CD8-positive, alpha-beta memory T cell (primary cell): ENCODE results near the gene RNF135. TPM values are rescaled to one million over a fixed set of nuclear protein-coding genes. Genes with fewer than 3 reads are reported as not detected.
"Not testable (repeated sequence)": the region's sequence is repeated elsewhere in the genome, so short reads cannot be mapped to it uniquely, and the experiment has no call there.

ENCODE experiments used
- CTCF ChIA-PET: fragments of 350-600 bp; sonication (Branson Sonifier 250); formaldehyde crosslinking; loops from one replicate; lab custom pipeline; 2021; ENCODE audit warnings: antibody characterized with exemption; lab: Charles Lee
- POLR2A ChIA-PET: fragments of 350-600 bp; sonication (Branson Sonifier 250); formaldehyde crosslinking; loops from one replicate; lab custom pipeline; 2021; ENCODE audit warnings: antibody characterized with exemption; lab: Charles Lee
- DNase-seq, 5 donors: peaks; one replicate each; pipeline versions ENCODE4 v3.0.0 to v3.0.0-alpha.2; 2020 to 2022; ENCODE audit warnings: mixed read lengths in 1 of 5
- H3K27ac ChIP-seq: one replicate; pipeline ENCODE4 v1.7.0; 2013; ENCODE audit warnings: low read depth, mild to moderate bottlenecking, low read length, moderate library complexity
- H3K27me3 ChIP-seq: 2 replicates; pipeline ENCODE4 v1.7.0; 2013; ENCODE audit warnings: low read length, mild to moderate bottlenecking; ENCODE audit not compliant: insufficient read depth, poor library complexity, severe bottlenecking
- H3K36me3 ChIP-seq: 2 replicates; pipeline ENCODE4 v1.7.0; 2013; ENCODE audit warnings: mild to moderate bottlenecking, low read length, moderate library complexity; ENCODE audit not compliant: insufficient read depth
- H3K4me1 ChIP-seq: 2 replicates; pipeline ENCODE4 v1.7.0; 2013; ENCODE audit warnings: mild to moderate bottlenecking, low read length, moderate library complexity; ENCODE audit not compliant: insufficient read depth
- H3K4me3 ChIP-seq: 2 replicates; pipeline ENCODE4 v1.7.0; 2013; ENCODE audit warnings: mild to moderate bottlenecking, low read length
- H3K9me3 ChIP-seq: 2 replicates; pipeline ENCODE4 v1.7.0; 2013; ENCODE audit warnings: mild to moderate bottlenecking, low read length
- H3K27ac Mint-ChIP-seq, 8 donors: one replicate each; pipeline ENCODE4 v1.8.0; 2020 to 2021; ENCODE audit warnings: mixed read lengths in 8 of 8, mild to moderate bottlenecking in 6 of 8, inconsistent platforms in 3 of 8, moderate library complexity in 3 of 8
- H3K27me3 Mint-ChIP-seq, 2 donors: one replicate each; pipeline ENCODE4 v1.8.0; 2020 to 2021; ENCODE audit warnings: mixed read lengths in 2 of 2, mild to moderate bottlenecking in 1 of 2, moderate library complexity in 1 of 2
- H3K36me3 Mint-ChIP-seq, 3 donors: one replicate each; pipeline ENCODE4 v1.8.0; 2020 to 2021; ENCODE audit warnings: mixed read lengths in 3 of 3, inconsistent platforms in 1 of 3, mild to moderate bottlenecking in 1 of 3
- H3K4me1 Mint-ChIP-seq, 3 donors: one replicate each; pipeline ENCODE4 v1.8.0; 2020 to 2021; ENCODE audit warnings: mixed read lengths in 3 of 3, inconsistent platforms in 1 of 3, mild to moderate bottlenecking in 1 of 3
- H3K4me3 Mint-ChIP-seq, 7 donors: one replicate each; pipeline ENCODE4 v1.8.0; 2020 to 2021; ENCODE audit warnings: mixed read lengths in 7 of 7, mild to moderate bottlenecking in 6 of 7, moderate library complexity in 4 of 7, inconsistent platforms in 2 of 7
- H3K9me3 Mint-ChIP-seq, 5 donors: one replicate each; pipeline ENCODE4 v1.8.0; 2020 to 2022; ENCODE audit warnings: mixed read lengths in 5 of 5, mild to moderate bottlenecking in 3 of 5, moderate library complexity in 2 of 5, inconsistent platforms in 1 of 5
- polyA plus RNA-seq: library from polyadenylated mRNA; unstranded; fragments of 300-500 nt; fragmentation: Illumina TruSeq; gene quantifications from one replicate; pipeline ENCODE4 v1.2.3, GENCODE V29; 2021
- total RNA-seq, 2 experiments: library from RNA; stranded (reverse); gene quantifications; one replicate each; pipeline ENCODE4 v1.2.3, GENCODE V29; 2021

Gene RNF135
- total and polyA plus RNA-seq, 3 experiments from 2014 or later: 7.5 to 9.2 (median 7.9) TPM

- H3K27me3 ChIP-seq: no peaks in the 10 kb centered on the region
- Mint-ChIP-seq H3K27me3 (peaks cover 2 to 8% of the 10 kb centered on the region in 2 donors), H3K4me1 (peaks cover 0 to 7% (median 0%) of the 10 kb centered on the region in 3 donors), H3K36me3 (no peaks in the 10 kb centered on the region), H3K9me3 (no peaks in the 10 kb centered on the region), H3K27ac (peak overlapping the region in 1 of 8 donors; percentile 34), H3K4me3 (no peak overlapping the region)
- no peak overlapping the region for H3K4me3 ChIP-seq
- H3K9me3 ChIP-seq: no peaks in the 10 kb centered on the region
- POLR2A ChIA-PET: no interaction called here
- H3K36me3 ChIP-seq: no peaks in the 10 kb centered on the region
- peak in 1 of 5 donors; percentile 26 for DNase-seq
- H3K27ac ChIP-seq: no peak overlapping the region
- CTCF ChIA-PET: no interaction called here
- no peaks in the 10 kb centered on the region for H3K4me1 ChIP-seq
Observed at GRCh38 chr17:30961209-30962188, 9.3 kb upstream of the RNF135 start.

GRCh38 chr17:30964312-30964711 is 6.5 kb upstream of the RNF135 start:
- H3K27ac Mint-ChIP-seq, H3K9me3 ChIP-seq, H3K27me3 ChIP-seq, H3K36me3 Mint-ChIP-seq, H3K4me1 ChIP-seq, H3K36me3 ChIP-seq, H3K27me3 Mint-ChIP-seq, CTCF ChIA-PET, H3K9me3 Mint-ChIP-seq, H3K27ac ChIP-seq, H3K4me3 ChIP-seq, H3K4me3 Mint-ChIP-seq, POLR2A ChIA-PET: not testable (repeated sequence)
- peak in 1 of 5 donors; percentile 15 for DNase-seq
- peaks cover 0 to 15% (median 0%) of the 10 kb centered on the region in 3 donors for H3K4me1 Mint-ChIP-seq

- H3K4me3 ChIP-seq: no peak overlapping the region
- CTCF ChIA-PET: no interaction called here
- H3K9me3 ChIP-seq: no peaks in the 10 kb centered on the region
- no peaks in the 10 kb centered on the region for H3K4me1 ChIP-seq
- no peaks in the 10 kb centered on the region for H3K9me3 Mint-ChIP-seq
- peaks cover under 1 to 18% (median 2%) of the 10 kb centered on the region in 3 donors for H3K4me1 Mint-ChIP-seq
- H3K4me3 Mint-ChIP-seq: no peak overlapping the region
- peaks cover 4 to 8% of the 10 kb centered on the region in 2 donors for H3K27me3 Mint-ChIP-seq
- H3K27ac Mint-ChIP-seq: no peak overlapping the region
- no peak overlapping the region for H3K27ac ChIP-seq
- DNase-seq: no peak
- no peaks in the 10 kb centered on the region for H3K27me3 ChIP-seq
- POLR2A ChIA-PET: no interaction called here
- no peaks in the 10 kb centered on the region for H3K36me3 ChIP-seq
- H3K36me3 Mint-ChIP-seq: no peaks in the 10 kb centered on the region
Observed at GRCh38 chr17:30964876-30965275, 6.0 kb upstream of the RNF135 start.

- DNase-seq: no peak
- H3K36me3 ChIP-seq: no peaks in the 10 kb centered on the region
- H3K4me1 ChIP-seq: no peaks in the 10 kb centered on the region
- H3K9me3 ChIP-seq: no peaks in the 10 kb centered on the region
- Mint-ChIP-seq H3K4me1 (peaks cover 9 to 27% (median 10%) of the 10 kb centered on the region in 3 donors), H3K9me3 (no peaks in the 10 kb centered on the region), H3K27ac (no peak overlapping the region), H3K27me3 (peaks cover 7 to 15% of the 10 kb centered on the region in 2 donors), H3K36me3 (peaks cover 0 to 3% (median 0%) of the 10 kb centered on the region in 3 donors), H3K4me3 (no peak overlapping the region)
- no peak overlapping the region for H3K4me3 ChIP-seq
- CTCF ChIA-PET: no interaction called here
- no peaks in the 10 kb centered on the region for H3K27me3 ChIP-seq
- H3K27ac ChIP-seq: no peak overlapping the region
- POLR2A ChIA-PET: no interaction called here
Observed at GRCh38 chr17:30965686-30966085, 5.2 kb upstream of the RNF135 start.

- not testable (repeated sequence) for H3K27ac Mint-ChIP-seq, H3K27ac ChIP-seq
Observed at GRCh38 chr17:30967911-30968310, 2.9 kb upstream of the RNF135 start.

GRCh38 chr17:30969989-30970830 is 629 bp upstream of the RNF135 start:
- Histone ChIP-seq H3K4me3 (peak overlapping the region; percentile 67), H3K36me3 (no peaks in the 10 kb centered on the region), H3K9me3 (no peaks in the 10 kb centered on the region), H3K27me3 (no peaks in the 10 kb centered on the region), H3K4me1 (peaks cover 4% of the 10 kb centered on the region), H3K27ac (no peak overlapping the region)
- POLR2A ChIA-PET: interaction anchor here (0.5 kb wide), 1 partner anchor 31 kb away, joined by 3 read pairs; no protein-coding TSS in a partner anchor
- peak in 2 of 5 donors; percentile 3 to 38 for DNase-seq
- Mint-ChIP-seq H3K36me3 (peaks cover 0 to 8% (median 4%) of the 10 kb centered on the region in 3 donors), H3K27me3 (peaks cover 7 to 15% of the 10 kb centered on the region in 2 donors), H3K4me1 (peaks cover 26 to 42% (median 31%) of the 10 kb centered on the region in 3 donors), H3K9me3 (no peaks in the 10 kb centered on the region), H3K4me3 (peak overlapping the region; percentile 83 to 99 (median 95)), H3K27ac (peak overlapping the region; percentile 48 to 96 (median 90))
- CTCF ChIA-PET: no interaction called here

More at GRCh38 chr17:30967911-30968310, 2.9 kb upstream of the RNF135 start:
- H3K36me3 ChIP-seq, H3K9me3 Mint-ChIP-seq, CTCF ChIA-PET, H3K4me3 ChIP-seq, H3K36me3 Mint-ChIP-seq, H3K9me3 ChIP-seq, H3K27me3 ChIP-seq, POLR2A ChIA-PET, H3K4me1 ChIP-seq: not testable (repeated sequence)
- peak in 1 of 5 donors; percentile 12 for DNase-seq
- Mint-ChIP-seq H3K4me1 (peaks cover 17 to 34% (median 25%) of the 10 kb centered on the region in 3 donors), H3K4me3 (peak overlapping the region in 1 of 7 donors; percentile 69), H3K27me3 (peaks cover 7 to 15% of the 10 kb centered on the region in 2 donors)

GRCh38 chr17:30975042-30975820 is 4.4 kb downstream of the RNF135 start:
- ChIA-PET CTCF (no interaction called here), POLR2A (no interaction called here)
- Histone ChIP-seq H3K27ac (no peak overlapping the region), H3K4me1 (peaks cover 4% of the 10 kb centered on the region), H3K27me3 (no peaks in the 10 kb centered on the region), H3K9me3 (no peaks in the 10 kb centered on the region), H3K4me3 (no peak overlapping the region), H3K36me3 (no peaks in the 10 kb centered on the region)
- H3K36me3 Mint-ChIP-seq: peaks cover 4 to 13% (median 11%) of the 10 kb centered on the region in 3 donors
- DNase-seq: peak in 2 of 5 donors; percentile 27 to 42
- peaks cover 25 to 44% (median 32%) of the 10 kb centered on the region in 3 donors for H3K4me1 Mint-ChIP-seq
- peaks cover 0 to 4% of the 10 kb centered on the region in 2 donors for H3K27me3 Mint-ChIP-seq
- no peaks in the 10 kb centered on the region for H3K9me3 Mint-ChIP-seq
- peak overlapping the region in 7 of 8 donors; percentile 39 to 90 (median 66) for H3K27ac Mint-ChIP-seq
- H3K4me3 Mint-ChIP-seq: peak overlapping the region in 2 of 7 donors; percentile 6 to 19
